HK-2 (cell line): ENCODE data around the gene FIGN.

Source experiments
- DNase-seq: peaks from one replicate; pipeline ENCODE4 v3.0.0-alpha.2; 2018; ENCODE audit not compliant: unreplicated experiment

Gene FIGN

GRCh38 chr2:163737190-163737439 is 1.3 kb upstream of the FIGN start:
- no peak for DNase-seq

GRCh38 chr2:163736433-163737189 is 803 bp upstream of the FIGN start:
- no peak for DNase-seq

- DNase-seq: no peak
Measured at GRCh38 chr2:163734881-163735684, 725 bp downstream of the FIGN start.

- DNase-seq: no peak
Measured at GRCh38 chr2:163734401-163734800, 1.4 kb downstream of the FIGN start.

- no peak for DNase-seq
Measured at GRCh38 chr2:163733956-163734355, 1.9 kb downstream of the FIGN start.

GRCh38 chr2:163733301-163733938 is 2.4 kb downstream of the FIGN start:
- no peak for DNase-seq

- no peak for DNase-seq
Measured at GRCh38 chr2:163732727-163733126, 3.1 kb downstream of the FIGN start.

GRCh38 chr2:163731735-163732134 is 4.1 kb downstream of the FIGN start:
- DNase-seq: no peak

GRCh38 chr2:163730556-163730955 is 5.3 kb downstream of the FIGN start:
- DNase-seq: no peak

GRCh38 chr2:163729636-163730273 is 6.1 kb downstream of the FIGN start:
- DNase-seq: no peak

- no peak for DNase-seq
Measured at GRCh38 chr2:163723881-163724280, 11.9 kb downstream of the FIGN start.

- DNase-seq: no peak
Measured at GRCh38 chr2:163723348-163723747, 12.5 kb downstream of the FIGN start.

GRCh38 chr2:163719331-163719730 is 16.5 kb downstream of the FIGN start:
- no peak for DNase-seq

- no peak for DNase-seq
Measured at GRCh38 chr2:163717993-163718680, 17.7 kb downstream of the FIGN start.

- DNase-seq: no peak
Measured at GRCh38 chr2:163717515-163717914, 18.3 kb downstream of the FIGN start.

- no peak for DNase-seq
Measured at GRCh38 chr2:163716101-163716500, 19.7 kb downstream of the FIGN start.

GRCh38 chr2:163715668-163716067 is 20.1 kb downstream of the FIGN start:
- DNase-seq: no peak

GRCh38 chr2:163715199-163715598 is 20.6 kb downstream of the FIGN start:
- no peak for DNase-seq

- DNase-seq: no peak
Measured at GRCh38 chr2:163713534-163714311, 22.1 kb downstream of the FIGN start.

- DNase-seq: no peak
Measured at GRCh38 chr2:163711699-163712098, 24.1 kb downstream of the FIGN start.

GRCh38 chr2:163711258-163711657 is 24.6 kb downstream of the FIGN start:
- DNase-seq: no peak
